ENCODE results near the gene RIC3. TPM values are rescaled to one million over a fixed set of nuclear protein-coding genes. Genes with fewer than 3 reads are reported as not detected.
A peak's percentile ranks its signal among the peaks of the same experiment; 100 is the strongest.

The RIC3 gene
- total RNA-seq, 1 donor from 2014 or later, result 8.9 TPM

DNA sequence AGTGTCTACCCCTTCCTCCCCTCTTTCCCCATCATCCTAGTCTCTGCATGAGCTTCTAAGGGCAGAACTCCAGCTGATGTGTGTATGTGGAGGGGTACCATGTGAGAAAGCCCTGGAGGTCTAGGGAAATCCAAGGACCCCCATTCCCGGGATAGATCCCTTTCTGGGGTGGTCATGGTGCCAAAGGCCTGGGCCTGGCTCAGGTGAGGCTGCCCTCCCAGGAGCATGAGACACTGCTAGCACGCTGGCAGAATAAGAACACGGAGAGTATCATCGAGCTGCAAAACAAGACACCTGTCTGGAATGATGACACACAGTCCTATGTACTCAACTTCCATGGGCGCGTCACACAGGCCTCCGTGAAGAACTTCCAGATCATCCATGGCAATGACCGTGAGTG lies 68.2 kb downstream of the RIC3 start:
- no peaks in the 10 kb centered on the region for H3K27me3 Mint-ChIP-seq (ENCODE audit: low read depth)
- TF ChIP-seq, protein P1, sequence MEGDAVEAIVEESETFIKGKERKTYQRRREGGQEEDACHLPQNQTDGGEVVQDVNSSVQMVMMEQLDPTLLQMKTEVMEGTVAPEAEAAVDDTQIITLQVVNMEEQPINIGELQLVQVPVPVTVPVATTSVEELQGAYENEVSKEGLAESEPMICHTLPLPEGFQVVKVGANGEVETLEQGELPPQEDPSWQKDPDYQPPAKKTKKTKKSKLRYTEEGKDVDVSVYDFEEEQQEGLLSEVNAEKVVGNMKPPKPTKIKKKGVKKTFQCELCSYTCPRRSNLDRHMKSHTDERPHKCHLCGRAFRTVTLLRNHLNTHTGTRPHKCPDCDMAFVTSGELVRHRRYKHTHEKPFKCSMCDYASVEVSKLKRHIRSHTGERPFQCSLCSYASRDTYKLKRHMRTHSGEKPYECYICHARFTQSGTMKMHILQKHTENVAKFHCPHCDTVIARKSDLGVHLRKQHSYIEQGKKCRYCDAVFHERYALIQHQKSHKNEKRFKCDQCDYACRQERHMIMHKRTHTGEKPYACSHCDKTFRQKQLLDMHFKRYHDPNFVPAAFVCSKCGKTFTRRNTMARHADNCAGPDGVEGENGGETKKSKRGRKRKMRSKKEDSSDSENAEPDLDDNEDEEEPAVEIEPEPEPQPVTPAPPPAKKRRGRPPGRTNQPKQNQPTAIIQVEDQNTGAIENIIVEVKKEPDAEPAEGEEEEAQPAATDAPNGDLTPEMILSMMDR (conservative IDR thresholded peaks at IDR 0.05), result no peak
- no peak overlapping the region for H3K27ac Mint-ChIP-seq (ENCODE audit: unreplicated experiment)
- no peak for DNase-seq (ENCODE audit: low read depth, low spot score)
- no peaks in the 10 kb centered on the region for H3K9me3 Mint-ChIP-seq
- H3K4me1 Mint-ChIP-seq, result no peaks in the 10 kb centered on the region
- H3K36me3 Mint-ChIP-seq (ENCODE audit: low read depth), result no peaks in the 10 kb centered on the region
- no peak overlapping the region for H3K4me3 Mint-ChIP-seq

DNA sequence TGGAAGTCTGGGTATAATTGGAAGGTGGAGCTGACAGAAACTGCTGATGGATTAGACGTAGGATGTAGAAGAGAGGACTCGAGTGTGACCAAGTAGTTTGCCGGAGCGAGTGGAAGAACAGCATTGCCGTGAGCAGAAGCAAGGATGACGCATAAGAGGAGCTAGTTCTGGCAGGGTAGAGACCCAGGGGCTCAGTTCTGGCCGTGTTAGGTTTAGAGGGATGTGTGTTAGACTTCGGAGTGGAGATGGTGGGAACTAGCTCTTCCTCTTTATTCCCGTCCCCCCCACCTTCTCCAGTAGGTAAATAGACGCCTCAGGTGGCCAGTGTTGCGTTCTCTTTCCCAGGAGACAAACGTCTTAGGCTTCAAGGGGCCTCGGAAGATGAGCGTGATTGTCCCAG lies 68.7 kb downstream of the RIC3 start:
- H3K9me3 Mint-ChIP-seq, result no peaks in the 10 kb centered on the region
- H3K27ac Mint-ChIP-seq (ENCODE audit: unreplicated experiment), result peak overlapping the region; percentile 10
- no peaks in the 10 kb centered on the region for H3K27me3 Mint-ChIP-seq (ENCODE audit: low read depth)
- TF ChIP-seq, protein P1 (conservative IDR thresholded peaks at IDR 0.05), result no peak
- H3K4me3 Mint-ChIP-seq, result no peak overlapping the region
- no peaks in the 10 kb centered on the region for H3K4me1 Mint-ChIP-seq
- DNase-seq (ENCODE audit: low read depth, low spot score), result no peak
- H3K36me3 Mint-ChIP-seq (ENCODE audit: low read depth), result no peaks in the 10 kb centered on the region

DNA sequence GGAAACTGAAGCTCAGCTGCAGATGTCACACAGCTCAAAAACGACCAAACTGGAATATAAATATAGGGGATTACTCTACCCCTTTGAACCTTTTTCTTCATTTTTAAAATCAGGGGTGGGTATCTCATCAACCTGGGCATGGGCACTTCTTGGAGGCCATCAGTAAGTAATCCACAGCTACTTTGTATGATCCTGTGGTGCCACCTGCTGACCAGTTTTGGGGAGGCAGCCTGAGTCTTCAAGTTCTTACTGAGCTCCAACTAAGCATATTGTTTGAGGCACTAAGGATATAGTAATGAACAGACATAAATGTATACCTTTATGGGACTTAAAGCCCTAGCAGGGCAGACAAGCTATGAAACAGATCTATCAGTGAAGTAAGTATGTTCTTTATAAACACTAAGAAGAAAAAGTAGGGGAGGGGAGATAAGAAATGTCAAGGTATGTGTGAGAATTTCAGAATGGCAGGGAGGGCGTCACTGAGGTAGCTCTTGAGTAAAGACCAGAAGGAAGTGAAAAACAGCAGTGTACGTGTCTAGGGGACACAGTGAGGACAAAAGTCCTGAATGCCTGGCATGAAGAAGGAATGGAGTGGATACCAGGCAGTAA lies 69.4 kb downstream of the RIC3 start:
- Mint-ChIP-seq H3K36me3 (ENCODE audit: low read depth) (no peaks in the 10 kb centered on the region), H3K4me1 (no peaks in the 10 kb centered on the region), H3K27me3 (ENCODE audit: low read depth) (no peaks in the 10 kb centered on the region), H3K9me3 (no peaks in the 10 kb centered on the region), H3K4me3 (no peak overlapping the region), H3K27ac (ENCODE audit: unreplicated experiment) (no peak overlapping the region)
- DNase-seq (ENCODE audit: low read depth, low spot score), result peak; percentile 80
- TF ChIP-seq, protein P1 (conservative IDR thresholded peaks at IDR 0.05), result peak; percentile 90

DNA sequence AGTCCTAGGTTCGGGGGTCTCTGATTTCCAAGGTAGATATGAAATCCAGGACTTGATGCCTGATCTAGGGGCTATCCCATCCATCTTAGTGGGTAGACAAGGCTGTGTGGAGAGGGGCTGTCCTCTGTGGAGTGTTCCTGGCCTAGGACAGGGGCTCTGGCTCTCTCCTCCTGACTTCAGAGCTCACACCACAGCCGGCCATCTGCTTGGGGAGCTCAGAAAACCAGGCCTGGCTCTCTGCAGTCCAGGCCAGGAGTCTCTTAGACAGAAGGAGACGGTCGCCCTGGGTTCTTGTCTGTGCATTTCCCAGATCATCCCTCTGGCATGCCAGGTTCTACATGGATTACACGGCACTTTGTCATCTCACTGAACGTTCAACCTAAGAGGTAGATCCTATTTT lies 69.9 kb downstream of the RIC3 start:
- Mint-ChIP-seq H3K36me3 (ENCODE audit: low read depth) (no peaks in the 10 kb centered on the region), H3K27ac (ENCODE audit: unreplicated experiment) (no peak overlapping the region), H3K27me3 (ENCODE audit: low read depth) (no peaks in the 10 kb centered on the region), H3K4me3 (no peak overlapping the region), H3K9me3 (no peaks in the 10 kb centered on the region), H3K4me1 (no peaks in the 10 kb centered on the region)
- no peak for DNase-seq (ENCODE audit: low read depth, low spot score)
- TF ChIP-seq, protein P1 (conservative IDR thresholded peaks at IDR 0.05), result no peak

DNA sequence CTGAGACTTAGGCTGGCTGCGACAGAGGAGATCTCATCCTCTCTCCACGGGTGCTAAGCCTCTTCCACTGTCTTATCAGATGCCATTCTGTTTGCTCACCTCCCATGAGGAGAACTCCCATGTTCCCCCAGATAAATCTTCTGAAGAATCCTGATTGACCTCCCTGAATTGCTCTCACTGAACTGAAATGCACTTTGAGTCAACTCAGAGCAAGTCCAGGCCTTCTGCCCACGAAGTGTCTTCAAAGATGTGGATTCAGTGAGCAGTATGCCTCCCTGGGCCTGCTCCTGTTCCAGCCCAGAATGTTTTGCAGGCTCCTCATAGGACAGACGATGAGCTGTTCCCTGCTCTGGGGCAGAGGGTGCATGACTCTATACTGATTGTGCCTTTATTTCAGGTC lies 70.5 kb downstream of the RIC3 start:
- H3K4me1 Mint-ChIP-seq, result no peaks in the 10 kb centered on the region
- no peaks in the 10 kb centered on the region for H3K9me3 Mint-ChIP-seq
- no peaks in the 10 kb centered on the region for H3K36me3 Mint-ChIP-seq (ENCODE audit: low read depth)
- no peak overlapping the region for H3K27ac Mint-ChIP-seq (ENCODE audit: unreplicated experiment)
- DNase-seq (ENCODE audit: low read depth, low spot score), result no peak
- no peak overlapping the region for H3K4me3 Mint-ChIP-seq
- no peaks in the 10 kb centered on the region for H3K27me3 Mint-ChIP-seq (ENCODE audit: low read depth)
- TF ChIP-seq, protein P1 (conservative IDR thresholded peaks at IDR 0.05), result no peak
